ENCODE results near the gene CACNA2D3.
"Not testable (repeated sequence)": the region's sequence is repeated elsewhere in the genome, so short reads cannot be mapped to it uniquely, and the experiment has no call there.

CACNA2D3 gene

GRCh38 chr3:54122324-54123002 lies at the start of gene CACNA2D3:
TSS of gene CACNA2D3 (plus strand) at chr3:54122552.
- no peak for DNase-seq (ENCODE audit: low read depth in 2 of 2)

- no peak for DNase-seq (ENCODE audit: low read depth in 2 of 2)
These were observed 49.0 kb upstream of the CACNA2D3 start for GRCh38 chr3:54073386-54073785.

- no peak for DNase-seq (ENCODE audit: low read depth in 2 of 2)
These were observed 43.0 kb upstream of the CACNA2D3 start for GRCh38 chr3:54079314-54079713.

GRCh38 chr3:54079730-54080325 lies 42.5 kb upstream of the CACNA2D3 start:
- DNase-seq (ENCODE audit: low read depth in 2 of 2): no peak

GRCh38 chr3:54083921-54084320 lies 38.4 kb upstream of the CACNA2D3 start:
- DNase-seq (ENCODE audit: low read depth in 2 of 2): no peak

GRCh38 chr3:54085936-54086335 lies 36.4 kb upstream of the CACNA2D3 start:
- DNase-seq (ENCODE audit: low read depth in 2 of 2): no peak

- DNase-seq (ENCODE audit: low read depth in 2 of 2): no peak
These were observed 35.5 kb upstream of the CACNA2D3 start for GRCh38 chr3:54086652-54087405.

GRCh38 chr3:54087581-54088410 lies 34.6 kb upstream of the CACNA2D3 start:
- DNase-seq (ENCODE audit: low read depth in 2 of 2): no peak

GRCh38 chr3:54093491-54094248 lies 28.7 kb upstream of the CACNA2D3 start:
- no peak for DNase-seq (ENCODE audit: low read depth in 2 of 2)

- DNase-seq (ENCODE audit: low read depth in 2 of 2): no peak
These were observed 27.4 kb upstream of the CACNA2D3 start for GRCh38 chr3:54094926-54095325.

- DNase-seq (ENCODE audit: low read depth in 2 of 2): no peak
These were observed 23.0 kb upstream of the CACNA2D3 start for GRCh38 chr3:54099381-54099780.

- DNase-seq (ENCODE audit: low read depth in 2 of 2): no peak
These were observed 18.3 kb upstream of the CACNA2D3 start for GRCh38 chr3:54104084-54104483.

- DNase-seq (ENCODE audit: low read depth in 2 of 2): not testable (repeated sequence)
These were observed 6.2 kb upstream of the CACNA2D3 start for GRCh38 chr3:54116129-54116528.

GRCh38 chr3:54120657-54121413 lies 1.5 kb upstream of the CACNA2D3 start:
- DNase-seq (ENCODE audit: low read depth in 2 of 2): no peak

- DNase-seq (ENCODE audit: low read depth in 2 of 2): no peak
These were observed 683 bp upstream of the CACNA2D3 start for GRCh38 chr3:54121414-54122323.

- DNase-seq (ENCODE audit: low read depth in 2 of 2): no peak
These were observed 837 bp downstream of the CACNA2D3 start for GRCh38 chr3:54123003-54123775.

GRCh38 chr3:54123776-54124196 lies 1.4 kb downstream of the CACNA2D3 start:
- no peak for DNase-seq (ENCODE audit: low read depth in 2 of 2)

- DNase-seq (ENCODE audit: low read depth in 2 of 2): no peak
These were observed 2.9 kb downstream of the CACNA2D3 start for GRCh38 chr3:54125300-54125699.

GRCh38 chr3:54126551-54126950 lies 4.2 kb downstream of the CACNA2D3 start:
- DNase-seq (ENCODE audit: low read depth in 2 of 2): no peak

Measured in stimulated activated CD4-positive, alpha-beta T cell treated with anti-CD3 and anti-CD28 coated beads, Interleukin-1b, Interleukin-23, amount 100 ng/mL, for 4 hours (primary cell).